HL-60 (cell line): ENCODE results near the gene CARM1.

Source experiments
- GABPA ChIP-seq: IDR thresholded peaks from 2 replicates; pipeline ENCODE4 v1.6.1; 2012; ENCODE audit warnings: low read depth
- POLR2AphosphoS5 ChIP-seq: IDR thresholded peaks from 2 replicates; pipeline ENCODE4 v1.6.1; 2012; ENCODE audit warnings: low read depth
- REST ChIP-seq: IDR thresholded peaks from 2 replicates; pipeline ENCODE4 v1.6.1; 2012; ENCODE audit warnings: low read depth; ENCODE audit not compliant: insufficient replicate concordance
- TF ChIP-seq, protein P1 (sequence below): IDR thresholded peaks from one replicate; pipeline ENCODE4 v1.5.1; 2011; ENCODE audit warnings: low read length, control low read depth, inconsistent platforms; ENCODE audit not compliant: insufficient read depth

DNA sequence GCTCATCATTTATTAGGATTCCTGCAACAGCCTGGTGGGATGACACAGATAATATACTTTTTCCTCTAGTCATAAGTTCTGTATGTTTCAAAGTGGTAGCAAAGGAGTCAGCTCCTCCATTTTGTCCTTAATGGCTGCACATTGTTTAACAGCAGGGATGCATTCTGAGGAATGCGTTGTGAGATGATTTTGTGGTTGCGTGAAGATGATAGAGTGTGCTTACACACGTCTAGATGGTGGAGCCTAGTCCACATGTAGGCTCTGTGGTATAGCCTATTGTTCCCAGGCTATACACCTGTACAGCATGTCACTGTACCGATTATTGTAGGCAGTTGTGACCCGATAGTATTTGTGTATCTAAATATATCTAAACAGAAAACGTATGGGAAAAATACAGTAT, 94.0 kb downstream of the CARM1 start:
- TF ChIP-seq, protein P1, sequence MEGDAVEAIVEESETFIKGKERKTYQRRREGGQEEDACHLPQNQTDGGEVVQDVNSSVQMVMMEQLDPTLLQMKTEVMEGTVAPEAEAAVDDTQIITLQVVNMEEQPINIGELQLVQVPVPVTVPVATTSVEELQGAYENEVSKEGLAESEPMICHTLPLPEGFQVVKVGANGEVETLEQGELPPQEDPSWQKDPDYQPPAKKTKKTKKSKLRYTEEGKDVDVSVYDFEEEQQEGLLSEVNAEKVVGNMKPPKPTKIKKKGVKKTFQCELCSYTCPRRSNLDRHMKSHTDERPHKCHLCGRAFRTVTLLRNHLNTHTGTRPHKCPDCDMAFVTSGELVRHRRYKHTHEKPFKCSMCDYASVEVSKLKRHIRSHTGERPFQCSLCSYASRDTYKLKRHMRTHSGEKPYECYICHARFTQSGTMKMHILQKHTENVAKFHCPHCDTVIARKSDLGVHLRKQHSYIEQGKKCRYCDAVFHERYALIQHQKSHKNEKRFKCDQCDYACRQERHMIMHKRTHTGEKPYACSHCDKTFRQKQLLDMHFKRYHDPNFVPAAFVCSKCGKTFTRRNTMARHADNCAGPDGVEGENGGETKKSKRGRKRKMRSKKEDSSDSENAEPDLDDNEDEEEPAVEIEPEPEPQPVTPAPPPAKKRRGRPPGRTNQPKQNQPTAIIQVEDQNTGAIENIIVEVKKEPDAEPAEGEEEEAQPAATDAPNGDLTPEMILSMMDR: no peak
- no peak for TF ChIP-seq REST
- TF ChIP-seq GABPA: no peak
- TF ChIP-seq POLR2AphosphoS5: no peak
